GM19238 (cell line): Measurements from ENCODE around the gene RALGPS1.

Experiments used
- DNase-seq: peaks from one replicate; pipeline ENCODE4 v3.0.0; 2011; ENCODE audit warnings: low spot score; ENCODE audit not compliant: insufficient read length

The RALGPS1 gene

GRCh38 chr9:127021664-127022363 lies 107.2 kb downstream of the RALGPS1 start:
- DNase-seq: no peak

- DNase-seq: no peak
Measured at GRCh38 chr9:127022913-127023660, 108.5 kb downstream of the RALGPS1 start.

- no peak for DNase-seq
Measured at GRCh38 chr9:127025042-127025441, 110.5 kb downstream of the RALGPS1 start.

- no peak for DNase-seq
Measured at GRCh38 chr9:127027694-127028093, 113.1 kb downstream of the RALGPS1 start.

GRCh38 chr9:127029548-127029947 lies 115.0 kb downstream of the RALGPS1 start:
- no peak for DNase-seq

- DNase-seq: no peak
Measured at GRCh38 chr9:127030814-127031740, 116.5 kb downstream of the RALGPS1 start.

- DNase-seq: no peak
Measured at GRCh38 chr9:127032256-127032655, 117.7 kb downstream of the RALGPS1 start.

GRCh38 chr9:127033061-127033460 lies 118.5 kb downstream of the RALGPS1 start:
- no peak for DNase-seq

- DNase-seq: no peak
Measured at GRCh38 chr9:127033789-127034188, 119.2 kb downstream of the RALGPS1 start.

GRCh38 chr9:127034691-127035090 lies 120.1 kb downstream of the RALGPS1 start:
- DNase-seq: no peak

GRCh38 chr9:127035423-127035822 lies 120.8 kb downstream of the RALGPS1 start:
- no peak for DNase-seq

- DNase-seq: no peak
Measured at GRCh38 chr9:127035948-127036347, 121.4 kb downstream of the RALGPS1 start.

- no peak for DNase-seq
Measured at GRCh38 chr9:127036437-127036836, 121.9 kb downstream of the RALGPS1 start.

- DNase-seq: no peak
Measured at GRCh38 chr9:127038531-127038930, 123.9 kb downstream of the RALGPS1 start.

- DNase-seq: no peak
Measured at GRCh38 chr9:127039492-127039891, 124.9 kb downstream of the RALGPS1 start.

- no peak for DNase-seq
Measured at GRCh38 chr9:127045148-127045547, 130.6 kb downstream of the RALGPS1 start.

- no peak for DNase-seq
Measured at GRCh38 chr9:127047971-127048370, 133.4 kb downstream of the RALGPS1 start.

- DNase-seq: peak; percentile 12
Measured at GRCh38 chr9:127049044-127049443, 134.5 kb downstream of the RALGPS1 start.

GRCh38 chr9:127049581-127049980 lies 135.0 kb downstream of the RALGPS1 start:
- DNase-seq: no peak

GRCh38 chr9:127050152-127050551 lies 135.6 kb downstream of the RALGPS1 start:
- DNase-seq: no peak

- DNase-seq: no peak
Measured at GRCh38 chr9:127050591-127051001, 136.0 kb downstream of the RALGPS1 start.
